ENCODE data around the gene GUCY1B1.

GUCY1B1 gene

DNA sequence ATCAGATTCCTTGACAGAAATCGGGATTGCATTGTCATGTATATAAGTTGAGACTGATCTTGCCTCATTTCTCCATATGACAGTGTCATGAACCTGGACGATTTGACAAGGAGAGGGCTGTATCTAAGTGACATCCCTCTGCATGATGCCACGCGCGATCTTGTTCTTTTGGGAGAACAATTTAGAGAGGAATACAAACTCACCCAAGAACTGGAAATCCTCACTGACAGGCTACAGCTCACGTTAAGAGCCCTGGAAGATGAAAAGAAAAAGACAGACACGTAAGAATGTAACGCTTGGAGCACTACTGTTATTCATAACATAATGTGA is 40.9 kb downstream of the GUCY1B1 start:
- peak; percentile 45 for DNase-seq (ENCODE audit: low spot score)

DNA sequence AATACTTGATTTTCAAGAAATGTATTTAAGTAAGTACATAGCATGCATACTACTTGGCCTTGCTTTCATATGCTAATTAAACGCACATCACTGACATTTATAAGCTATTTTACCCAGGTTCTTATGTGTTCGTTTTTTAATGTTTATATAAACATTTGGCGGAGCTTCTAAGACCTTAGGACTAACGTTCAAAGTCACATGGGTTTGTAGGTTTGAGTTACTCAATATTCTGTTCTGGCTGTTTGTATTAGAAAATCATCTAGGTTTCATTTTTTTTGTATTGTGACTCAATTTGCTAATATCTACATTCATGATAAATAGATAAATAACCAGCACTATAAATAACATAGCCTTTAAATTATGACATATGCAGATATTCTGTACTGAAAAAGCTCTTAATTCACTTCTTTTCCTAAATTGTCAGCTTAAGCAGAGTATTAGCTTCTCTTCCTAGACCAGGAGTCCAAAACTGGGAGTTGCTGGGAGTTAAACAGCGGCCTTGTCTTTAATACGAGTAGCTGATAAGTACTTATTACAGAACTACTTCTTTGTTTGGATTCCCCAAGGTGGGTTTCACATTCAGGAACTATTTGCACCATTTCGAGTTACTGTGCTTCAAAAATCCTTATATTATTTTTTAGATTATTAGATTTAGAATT is 42.0 kb downstream of the GUCY1B1 start:
- no peak for DNase-seq (ENCODE audit: low spot score)

DNA sequence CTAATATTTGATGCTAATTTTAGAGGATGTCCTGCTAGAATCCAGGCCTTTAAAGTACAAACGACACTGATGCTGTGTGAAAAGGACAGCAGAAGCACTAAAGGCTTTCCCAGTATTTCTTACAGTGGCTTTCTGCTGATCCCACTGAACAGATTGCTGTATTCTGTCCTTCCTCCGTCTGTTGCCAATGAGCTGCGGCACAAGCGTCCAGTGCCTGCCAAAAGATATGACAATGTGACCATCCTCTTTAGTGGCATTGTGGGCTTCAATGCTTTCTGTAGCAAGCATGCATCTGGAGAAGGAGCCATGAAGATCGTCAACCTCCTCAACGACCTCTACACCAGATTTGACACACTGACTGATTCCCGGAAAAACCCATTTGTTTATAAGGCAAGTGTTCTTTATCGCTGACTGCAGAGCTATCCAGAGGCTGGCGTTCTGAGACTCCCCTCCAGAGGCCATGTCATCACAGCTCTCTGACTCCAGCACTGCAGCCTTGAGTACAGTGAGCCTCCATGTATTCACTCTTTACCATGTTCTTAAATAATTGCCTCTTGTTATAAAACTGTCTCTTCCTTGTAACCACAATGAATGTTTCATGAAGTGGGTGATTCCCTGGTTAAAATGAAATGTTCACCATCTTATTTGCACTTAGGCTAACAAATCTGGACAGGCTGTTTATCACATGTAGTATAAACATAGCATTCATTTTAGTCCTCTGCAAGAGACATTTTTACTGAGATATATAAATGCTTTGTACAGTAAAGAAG is 43.6 kb downstream of the GUCY1B1 start:
- no peak for DNase-seq (ENCODE audit: low spot score)

DNA sequence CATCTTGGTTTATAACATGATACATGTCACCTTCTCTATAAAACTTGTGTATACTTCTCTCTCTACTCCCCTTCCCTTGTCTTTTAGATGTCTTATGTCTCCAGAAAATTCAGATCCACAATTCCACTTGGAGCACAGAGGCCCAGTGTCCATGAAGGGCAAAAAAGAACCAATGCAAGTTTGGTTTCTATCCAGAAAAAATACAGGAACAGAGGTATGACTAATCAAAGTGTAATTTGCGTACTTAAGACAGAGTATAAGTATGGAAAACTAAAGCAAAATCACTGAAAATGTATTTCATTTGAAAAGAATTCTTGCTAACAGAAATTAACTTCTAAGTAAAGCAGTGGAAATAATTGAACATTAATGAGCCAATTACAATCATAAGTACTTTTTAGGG is 46.2 kb downstream of the GUCY1B1 start:
- no peak for DNase-seq (ENCODE audit: low spot score)

DNA sequence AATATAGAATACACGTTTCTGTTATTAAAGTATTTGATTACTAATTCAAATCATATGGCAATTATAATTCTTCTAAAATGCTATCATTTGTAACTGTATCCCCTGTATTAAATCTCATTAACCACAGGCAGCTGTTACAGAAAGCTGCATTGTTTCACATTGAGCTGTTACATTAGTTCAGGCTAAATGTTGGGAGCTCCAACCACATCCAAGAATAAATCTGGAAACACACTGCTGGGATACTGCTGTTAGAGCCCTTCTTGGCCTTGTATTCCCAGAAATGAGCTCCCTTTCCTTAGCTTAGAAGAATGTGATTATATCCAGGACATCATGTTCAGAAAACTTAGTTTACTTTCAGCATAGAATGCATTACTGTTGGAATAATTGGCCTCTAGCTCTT is 48.2 kb downstream of the GUCY1B1 start:
- no peak for DNase-seq (ENCODE audit: low spot score)

DNA sequence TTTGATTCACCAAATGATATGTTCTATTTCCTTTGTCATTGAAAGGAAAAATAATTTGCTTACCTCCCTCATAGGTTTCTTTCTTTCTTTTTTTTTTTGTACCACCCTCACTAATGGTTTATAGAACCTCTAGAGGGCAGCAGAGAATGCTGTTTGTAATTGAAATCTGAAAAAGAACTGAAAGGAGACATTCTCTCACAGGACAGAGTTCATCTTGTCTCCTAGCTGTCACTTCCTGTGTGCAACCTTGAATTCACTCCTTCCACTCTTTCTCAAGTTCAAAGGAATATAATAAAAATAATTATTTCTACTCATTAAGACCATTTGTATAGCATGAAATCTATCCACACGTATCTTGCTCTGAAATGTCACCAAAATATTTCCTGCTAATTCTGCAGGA is 51.0 kb downstream of the GUCY1B1 start:
- peak; percentile 56 for DNase-seq (ENCODE audit: low spot score)

DNA sequence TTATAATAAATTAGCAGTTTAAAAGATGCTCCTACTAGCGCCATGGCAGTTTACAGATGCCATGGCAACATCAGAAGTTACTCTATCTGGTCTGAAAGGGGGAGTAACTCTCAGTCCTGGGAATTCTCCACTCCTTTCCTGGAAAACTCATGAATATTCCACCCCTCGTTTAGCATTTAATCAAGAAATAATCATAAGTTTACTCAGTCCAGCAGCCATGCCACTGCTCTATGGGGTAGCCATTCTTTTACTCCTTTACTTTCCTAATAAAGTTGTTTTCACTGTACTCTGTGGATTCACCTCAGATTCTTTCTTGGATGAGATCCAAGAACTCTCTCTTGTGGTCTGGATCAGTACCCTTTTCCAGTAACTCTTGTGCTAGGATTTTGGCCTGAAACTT is 52.3 kb downstream of the GUCY1B1 start:
- no peak for DNase-seq (ENCODE audit: low spot score)

DNA sequence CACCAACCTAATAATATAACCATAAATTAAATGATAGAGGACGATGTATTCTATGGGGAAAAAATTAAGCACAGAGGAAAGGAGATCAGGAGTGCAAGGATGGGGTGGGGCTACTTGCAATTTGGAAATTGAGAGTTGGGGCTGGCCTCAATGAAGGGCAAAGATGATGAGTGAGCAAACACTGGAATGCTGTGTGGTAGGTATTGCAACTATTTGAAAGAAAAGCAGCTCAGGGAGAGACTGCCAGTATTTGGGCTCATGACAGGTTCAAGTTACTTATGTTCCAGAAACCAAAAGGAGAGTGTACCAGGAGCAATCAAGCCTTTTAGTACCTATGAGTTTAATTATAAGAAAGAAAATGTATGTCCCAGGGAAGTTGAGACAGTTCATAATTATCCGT is 59.8 kb downstream of the GUCY1B1 start:
- no peak for DNase-seq (ENCODE audit: low spot score)

DNA sequence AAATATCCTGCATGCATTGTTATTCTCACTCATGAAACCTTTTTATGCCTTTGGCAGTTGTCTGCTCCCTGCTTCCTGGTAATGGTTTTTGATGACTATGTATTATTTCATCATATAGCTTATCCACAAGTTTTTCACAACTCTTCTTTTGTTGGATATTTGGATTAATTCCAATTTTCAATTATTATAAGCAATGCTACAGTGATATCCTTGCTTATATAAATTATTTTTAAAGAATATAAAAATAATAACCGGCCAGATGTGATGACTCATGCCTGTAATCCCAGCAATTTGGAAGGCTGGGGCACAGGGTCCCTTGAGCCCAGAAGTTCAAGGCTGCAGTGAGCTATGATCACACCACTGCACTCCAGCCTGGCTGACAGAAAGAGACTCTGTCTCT is 60.2 kb downstream of the GUCY1B1 start:
- no peak for DNase-seq (ENCODE audit: low spot score)

DNA sequence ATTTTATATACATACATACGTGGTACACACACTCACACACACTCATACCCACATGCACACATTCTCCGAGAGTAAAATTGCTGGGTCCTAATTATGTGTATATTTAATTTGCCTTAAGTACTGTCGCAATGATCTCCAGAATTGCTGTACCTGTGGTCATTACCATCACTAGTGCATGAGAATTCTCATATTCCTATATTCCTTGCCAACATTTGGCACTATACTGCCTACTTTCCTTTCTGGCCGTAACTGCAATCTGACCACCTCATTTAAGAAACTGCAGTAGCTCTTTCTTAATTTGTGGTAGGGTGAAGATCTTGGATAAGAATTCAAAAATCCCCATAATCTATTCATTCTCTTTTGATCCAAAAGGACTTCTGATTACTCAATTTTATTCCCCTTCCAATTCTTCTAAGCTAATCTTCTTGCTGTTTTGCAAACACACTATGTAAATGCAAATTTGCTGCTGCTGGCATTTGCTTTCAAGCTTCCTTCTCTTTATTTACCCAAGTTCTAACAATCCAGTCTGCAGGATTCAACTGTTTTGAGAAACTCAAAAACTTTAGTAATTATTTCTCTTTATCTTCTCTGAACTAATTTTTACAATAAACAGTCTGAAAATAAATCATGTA is 62.2 kb downstream of the GUCY1B1 start:
- DNase-seq (ENCODE audit: low spot score), result no peak

DNA sequence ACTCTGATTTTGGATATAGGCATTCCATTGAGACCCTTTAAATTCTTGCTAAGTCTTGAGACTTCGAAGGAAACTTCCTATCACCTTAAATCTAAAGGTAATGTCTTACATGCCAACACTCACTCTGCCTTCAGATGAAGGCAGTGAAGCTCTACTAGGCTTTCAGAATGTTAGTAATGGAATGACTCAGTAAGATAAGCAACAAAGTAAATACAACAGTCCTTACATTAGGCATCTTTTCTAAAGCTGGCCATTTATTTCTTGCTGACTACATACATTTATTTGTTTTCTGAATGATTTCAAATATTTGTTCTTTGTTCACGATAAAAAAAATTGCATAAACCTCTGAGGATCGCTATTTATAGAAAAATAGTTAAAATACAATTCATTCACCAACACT is 63.8 kb downstream of the GUCY1B1 start:
- DNase-seq (ENCODE audit: low spot score), result no peak

DNA sequence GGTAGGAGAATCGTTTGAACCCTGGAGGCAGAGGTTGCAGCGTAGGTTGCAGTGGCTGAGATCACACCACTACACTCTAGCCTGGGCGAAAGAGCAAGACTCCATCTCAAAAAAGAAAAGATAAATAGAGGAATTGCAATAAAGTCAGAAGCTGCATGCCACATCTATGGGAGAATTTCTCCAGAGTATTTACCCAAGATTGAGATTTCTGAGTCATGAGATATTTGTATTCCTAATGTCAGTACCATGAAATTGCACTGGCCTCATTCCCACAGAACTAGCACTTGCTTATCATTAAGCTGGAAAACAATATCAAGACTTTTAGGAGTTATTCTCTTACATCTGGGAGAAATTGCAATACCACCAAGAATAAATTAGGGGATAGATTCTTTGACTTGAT is 69.8 kb downstream of the GUCY1B1 start:
- DNase-seq (ENCODE audit: low spot score), result no peak

DNA sequence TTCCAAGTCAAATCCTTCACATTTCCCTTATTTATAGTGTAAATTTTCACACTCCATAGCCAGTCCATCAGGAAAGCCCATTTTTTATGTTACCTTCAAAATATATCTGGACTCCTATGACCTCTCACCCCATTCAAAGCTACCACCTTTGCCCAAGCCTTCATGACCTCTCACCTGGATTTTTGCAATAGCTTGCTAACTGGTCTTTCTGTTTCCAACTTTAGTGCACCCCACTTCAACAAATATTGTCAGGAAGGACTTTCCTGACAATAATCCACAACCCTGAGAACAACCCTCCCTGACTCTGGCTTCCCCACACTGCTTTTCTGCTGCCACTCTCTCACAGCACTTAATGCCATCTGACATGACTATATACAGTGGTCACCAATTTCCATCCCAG is 73.8 kb downstream of the GUCY1B1 start:
- DNase-seq (ENCODE audit: low spot score), result no peak

DNA sequence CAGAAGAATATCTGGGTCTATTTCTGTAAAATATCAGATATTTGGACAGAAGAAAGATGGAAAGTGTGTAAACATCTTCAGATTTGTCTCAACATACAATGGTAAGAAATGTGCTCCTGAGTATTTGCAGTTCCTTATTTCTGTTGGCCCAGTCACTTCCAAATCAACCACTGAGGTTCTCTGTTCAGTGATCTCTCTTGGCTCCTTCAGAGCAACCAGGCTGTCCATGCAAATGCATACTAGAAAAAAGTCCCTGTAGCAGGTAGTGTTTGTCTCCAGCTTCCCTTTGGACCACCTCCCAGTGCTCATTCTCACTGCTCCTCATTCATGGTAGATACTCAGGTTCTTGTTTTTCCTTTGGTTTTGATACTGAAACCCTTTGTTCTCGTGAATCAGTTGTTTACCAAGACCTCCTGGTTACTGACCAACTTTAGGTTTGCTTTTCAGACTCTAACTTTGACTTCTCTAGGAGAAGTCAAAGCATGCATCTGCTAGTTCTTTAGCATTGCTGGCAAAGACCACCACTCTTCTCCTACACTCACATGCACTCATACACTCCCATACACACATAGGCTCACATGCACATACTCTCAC is 78.5 kb downstream of the GUCY1B1 start:
- DNase-seq (ENCODE audit: low spot score), result no peak

DNA sequence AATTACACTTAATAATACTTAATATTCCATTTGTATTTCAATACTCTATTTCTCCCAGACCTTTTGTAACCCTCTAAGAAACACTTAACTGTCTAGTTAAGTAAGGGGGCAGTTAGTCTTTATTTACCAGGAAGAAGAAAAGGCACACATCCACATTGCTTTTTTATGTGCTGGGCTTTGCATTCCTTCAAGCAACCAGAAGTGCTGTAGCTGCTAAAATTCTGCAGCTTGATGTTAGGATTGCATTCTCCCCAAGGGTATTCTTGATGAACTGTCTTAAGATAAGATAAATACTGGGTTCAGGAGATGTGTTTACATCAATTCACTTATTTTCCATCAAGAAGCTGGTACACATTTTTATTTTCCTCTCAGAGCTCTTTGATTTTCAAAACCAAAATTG is 83.3 kb downstream of the GUCY1B1 start:
- DNase-seq (ENCODE audit: low spot score), result no peak

DNA sequence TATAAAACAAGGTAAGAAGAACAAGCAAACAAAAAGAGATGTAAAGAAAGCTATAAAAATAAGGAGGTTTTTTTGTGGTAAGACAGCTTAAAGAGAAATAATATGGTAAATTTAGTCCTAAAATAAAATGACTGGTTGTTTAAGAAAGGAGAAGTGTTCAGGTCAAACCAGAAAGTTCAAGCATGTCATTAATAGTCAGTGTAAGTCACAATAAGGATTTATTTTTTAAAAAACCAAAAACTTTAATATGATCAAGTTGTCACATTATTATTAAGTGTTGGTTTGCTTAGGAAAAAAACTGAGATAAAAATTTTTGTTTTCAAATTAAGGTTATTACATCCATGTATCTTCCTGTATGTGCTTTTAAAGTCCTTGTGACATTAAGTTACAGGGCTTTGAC is 88.1 kb downstream of the GUCY1B1 start:
- no peak for DNase-seq (ENCODE audit: low spot score)

DNA sequence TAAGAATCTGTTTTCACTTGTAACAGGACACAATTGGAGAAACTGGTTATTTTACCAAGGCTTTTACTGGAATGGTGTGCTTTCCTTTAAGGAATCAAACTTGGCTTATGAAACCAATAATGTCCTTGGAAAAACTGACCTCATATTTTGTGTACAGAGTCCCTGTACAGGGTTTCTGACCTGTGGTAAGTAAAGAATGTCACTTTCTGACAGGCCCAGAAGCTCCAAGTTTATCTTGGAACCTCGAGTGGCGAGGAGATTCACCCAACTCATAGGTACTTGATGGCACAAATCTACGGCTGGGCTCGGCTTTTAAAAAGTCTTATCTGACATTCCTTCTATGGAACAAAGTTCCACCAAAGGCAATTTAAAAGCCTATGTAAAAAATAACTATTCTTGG is 90.2 kb downstream of the GUCY1B1 start:
- DNase-seq (ENCODE audit: low spot score), result no peak

DNA sequence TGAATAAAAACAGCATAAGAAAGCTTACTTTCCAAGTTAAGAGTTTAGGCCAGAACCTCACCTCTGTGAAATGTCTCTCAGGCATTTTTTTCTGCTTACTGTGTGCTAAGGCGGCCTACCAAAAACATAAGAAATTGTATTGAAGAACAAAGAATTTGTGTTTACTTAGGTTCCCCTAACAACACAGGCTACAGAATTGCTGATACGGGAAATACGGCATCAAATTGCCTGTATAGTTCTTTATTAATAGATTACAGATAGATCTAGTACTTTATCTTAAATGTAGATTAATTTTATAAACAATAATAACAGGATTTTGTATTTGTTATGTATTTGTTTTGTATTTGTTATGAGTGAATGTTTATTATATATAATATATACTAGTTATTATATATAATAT is 94.4 kb downstream of the GUCY1B1 start:
- no peak for DNase-seq (ENCODE audit: low spot score)

DNA sequence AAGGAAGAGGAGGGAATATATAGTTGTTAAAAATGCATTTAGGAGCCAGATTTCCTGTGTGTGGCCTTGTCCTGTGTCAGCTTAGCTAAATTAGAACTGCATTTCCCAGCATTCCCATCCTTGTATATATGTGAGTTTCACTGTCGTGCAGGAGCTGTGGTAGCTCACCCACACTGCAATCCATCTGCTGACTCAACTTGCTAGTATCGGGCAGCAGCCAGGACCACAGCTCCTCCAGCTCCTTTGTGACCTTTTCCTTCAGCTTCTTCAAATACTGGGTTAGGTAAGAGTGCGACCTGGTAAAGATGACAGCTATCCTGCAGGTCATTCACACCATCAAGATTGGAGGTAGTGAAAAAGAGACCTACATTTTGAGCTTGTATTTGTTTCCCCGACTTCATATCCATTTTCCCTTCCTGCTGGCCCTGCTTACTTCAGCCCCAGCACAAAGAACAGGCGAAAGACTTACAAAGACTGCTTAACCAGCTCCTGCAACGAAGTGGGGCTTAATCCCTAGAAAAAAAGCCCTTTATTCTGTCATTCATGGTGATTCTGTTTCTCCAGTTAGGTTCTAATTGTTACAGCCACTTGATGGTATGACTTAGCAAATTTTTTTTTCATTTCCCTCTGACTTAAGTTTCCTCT is 95.9 kb downstream of the GUCY1B1 start:
- DNase-seq (ENCODE audit: low spot score), result no peak

DNA sequence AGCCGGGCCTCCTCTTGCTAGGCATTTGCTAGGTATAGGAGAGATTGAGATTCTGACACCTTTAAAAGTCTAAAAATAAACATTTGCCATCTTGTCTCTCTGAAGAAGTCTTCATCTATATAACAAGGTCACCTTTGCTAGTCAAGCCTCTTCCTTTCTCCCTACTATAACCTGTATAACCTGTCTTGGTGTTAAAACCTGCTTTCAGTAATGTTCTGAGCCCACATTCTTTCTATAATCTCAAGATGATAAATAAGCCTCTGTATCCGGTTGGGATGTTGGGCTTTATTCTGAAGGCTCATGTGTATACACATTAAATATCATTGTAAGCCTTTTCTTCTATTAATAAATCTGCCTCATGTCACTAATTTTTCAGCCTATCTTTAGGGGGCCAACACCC is 97.1 kb downstream of the GUCY1B1 start:
- DNase-seq (ENCODE audit: low spot score), result no peak

All from putamen (tissue), 1 donor.